A549 (cell line): ENCODE results near the gene MAP3K13. TPM values are rescaled to one million over a fixed set of nuclear protein-coding genes. Genes with fewer than 3 reads are reported as not detected.

ENCODE experiments used
- ATAC-seq, 2 experiments: fragments of 200-7000 bp in 1 of 2; fragments of >200 bp in 1 of 2; cut with Nextera tagmentation in 1 of 2; cut with Tn5 transposase in 1 of 2; 3 replicates each; pipeline versions ENCODE4 v1.8.0 to v1.9.1; 2018 to 2020; ENCODE audit warnings: mild to moderate bottlenecking in 1 of 2, moderate library complexity in 1 of 2
- CTCF ChIA-PET: fragments of 300-600 bp; sonication (Branson Sonifier 250); formaldehyde crosslinking; extraction: SDS; loops from one replicate; lab custom pipeline; 2021; ENCODE audit warnings: antibody characterized with exemption, inconsistent platforms; lab: Yijun Ruan, JAX
- POLR2A ChIA-PET: fragments of 350-600 bp; formaldehyde crosslinking; extraction: SDS; loops from one replicate; lab custom pipeline; 2021; ENCODE audit warnings: antibody characterized with exemption, inconsistent platforms; lab: Yijun Ruan, JAX
- DNase-seq, 2 experiments: peaks; one replicate each; pipeline versions ENCODE4 v3.0.0 to v3.0.0-alpha.2; 2011 to 2016; ENCODE audit warnings: low read depth in 1 of 2, low spot score in 1 of 2
- FAIRE-seq: peaks from 2 replicates; lab custom pipeline; 2011; peaks lifted over from hg19 to GRCh38; lab: Jason Lieb, UNC
- H3K27ac ChIP-seq, 2 experiments: fragments of >200 bp; sonication (Bioruptor Twin); formaldehyde crosslinking; 3 replicates each; pipeline ENCODE4 v1.5.1; 2016 to 2017
- H3K4me1 ChIP-seq: fragments of >200 bp; sonication (Bioruptor Twin); formaldehyde crosslinking; 3 replicates; pipeline ENCODE4 v1.6.1; 2016
- H3K4me2 ChIP-seq: fragments of >200 bp; sonication (Bioruptor Twin); formaldehyde crosslinking; 3 replicates; pipeline ENCODE4 v1.6.1; 2016
- H3K4me3 ChIP-seq: fragments of >200 bp; sonication (Bioruptor Twin); formaldehyde crosslinking; 3 replicates; pipeline ENCODE4 v1.5.1; 2016
- H3K9me3 ChIP-seq: fragments of >200 bp; sonication (Bioruptor Twin); formaldehyde crosslinking; 3 replicates; pipeline ENCODE4 v1.6.1; 2016
- BHLHE40 ChIP-seq: IDR thresholded peaks from 2 replicates; pipeline ENCODE4 v1.6.1; 2012; ENCODE audit warnings: low read depth, low read length, inconsistent platforms
- CBX2 ChIP-seq: fragments of 200-600 bp; sonication (generic); IDR thresholded peaks from 2 replicates; pipeline ENCODE4 v1.6.1; 2016; ENCODE audit warnings: low read depth, mild to moderate bottlenecking, borderline replicate concordance
- CBX8 ChIP-seq: fragments of 200-600 bp; sonication (generic); IDR thresholded peaks from 2 replicates; pipeline ENCODE4 v1.6.1; 2016
- CEBPB ChIP-seq, 2 experiments: fragments of >200 bp in 1 of 2; sonication (Bioruptor Twin) in 1 of 2; formaldehyde crosslinking in 1 of 2; IDR thresholded peaks; 2 replicates each; pipeline ENCODE4 v1.6.1; 2012 to 2016
- CHD2 ChIP-seq: fragments of 150-350 bp; IDR thresholded peaks from 2 replicates; pipeline ENCODE4 v1.6.1; 2014; ENCODE audit warnings: low read length; ENCODE audit not compliant: partially characterized antibody
- EHF ChIP-seq: fragments of 250-450 bp; sonication (Bioruptor Pico); IDR thresholded peaks from 2 replicates; pipeline ENCODE4 v1.5.0; 2020; ENCODE audit warnings: mild to moderate bottlenecking
- EHMT2 ChIP-seq: fragments of 200-600 bp; sonication (generic); IDR thresholded peaks from 2 replicates; pipeline ENCODE4 v1.6.1; 2016; ENCODE audit warnings: antibody characterized with exemption, low read depth, mild to moderate bottlenecking, moderate library complexity
- EP300 ChIP-seq, 2 experiments: fragments of >200 bp; sonication (Bioruptor Twin); formaldehyde crosslinking; IDR thresholded peaks; 2 replicates in 1 of 2; 3 replicates in 1 of 2; pipeline ENCODE4 v1.6.1; 2016 to 2017
- FOSB ChIP-seq: fragments of 250-450 bp; sonication (Bioruptor Pico); IDR thresholded peaks from 2 replicates; pipeline ENCODE4 v1.5.0; 2020; ENCODE audit warnings: mild to moderate bottlenecking, moderate library complexity
- FOXS1 ChIP-seq: fragments of 250-450 bp; sonication (Bioruptor Pico); IDR thresholded peaks from 2 replicates; pipeline ENCODE4 v1.5.0; 2020; ENCODE audit warnings: mild to moderate bottlenecking, moderate library complexity
- GATA3 ChIP-seq: IDR thresholded peaks from 2 replicates; pipeline ENCODE4 v1.6.1; 2012; ENCODE audit warnings: borderline replicate concordance
- HOXA7 ChIP-seq: fragments of 250-450 bp; sonication (Bioruptor Pico); IDR thresholded peaks from 2 replicates; pipeline ENCODE4 v1.5.0; 2020; ENCODE audit warnings: mild to moderate bottlenecking, moderate library complexity
- HOXB5 ChIP-seq: fragments of 250-450 bp; sonication (Bioruptor Pico); IDR thresholded peaks from 2 replicates; pipeline ENCODE4 v1.5.0; 2020; ENCODE audit warnings: mild to moderate bottlenecking, moderate library complexity
- MAFK ChIP-seq: fragments of 450-650 bp; IDR thresholded peaks from 2 replicates; pipeline ENCODE4 v1.6.1; 2014; ENCODE audit not compliant: partially characterized antibody
- MYC ChIP-seq: IDR thresholded peaks from 2 replicates; pipeline ENCODE4 v1.6.1; 2012; ENCODE audit warnings: mild to moderate bottlenecking, inconsistent platforms, low read length, improper control_type of control experiment, borderline replicate concordance
- PHF8 ChIP-seq: fragments of 200-600 bp; sonication (generic); IDR thresholded peaks from 2 replicates; pipeline ENCODE4 v1.6.1; 2016; ENCODE audit warnings: low read depth, mild to moderate bottlenecking, antibody characterized with exemption, moderate library complexity, borderline replicate concordance
- POLR2A ChIP-seq: IDR thresholded peaks from 2 replicates; pipeline ENCODE4 v1.6.1; 2012; ENCODE audit warnings: mild to moderate bottlenecking, low read length
- RARB ChIP-seq: fragments of 250-450 bp; sonication (Bioruptor Pico); IDR thresholded peaks from 2 replicates; pipeline ENCODE4 v1.8.0; 2021; ENCODE audit warnings: mild to moderate bottlenecking, moderate library complexity
- TFCP2L1 ChIP-seq: fragments of 250-450 bp; sonication (Bioruptor Pico); IDR thresholded peaks from 2 replicates; pipeline ENCODE4 v1.5.0; 2021; ENCODE audit warnings: mild to moderate bottlenecking
- ZFP36 ChIP-seq: fragments of 450-650 bp; IDR thresholded peaks from 2 replicates; pipeline ENCODE4 v1.6.1; 2014; ENCODE audit warnings: borderline replicate concordance; ENCODE audit not compliant: partially characterized antibody
- WGBS: methylation state at CpG from one replicate; pipeline ENCODE4 v1.1.6; 2017; ENCODE audit errors: missing lambda C conversion rate; 5-methylcytosine and 5-hydroxymethylcytosine counted together
- polyA plus RNA-seq, 4 experiments: library from polyadenylated mRNA; depleted of rRNA in 3 of 4; stranded (reverse); fragments of >200 nt; fragmentation: RNase III in 1 of 4; extraction: RNeasy Plus Mini Kit Qiagen cat#74134 plus additional on column Dnase treatment in 1 of 4; gene quantifications; 2 replicates in 3 of 4; 3 replicates in 1 of 4; pipeline ENCODE4 v1.2.3, GENCODE V29; 2011 to 2017
- TF ChIP-seq, protein P1 (sequence below): fragments of 250-450 bp; sonication (Bioruptor Pico); IDR thresholded peaks from 2 replicates; pipeline ENCODE4 v1.5.0; 2021; ENCODE audit warnings: mild to moderate bottlenecking, moderate library complexity, borderline replicate concordance
- TF ChIP-seq, protein P2 (sequence below): IDR thresholded peaks from 2 replicates; pipeline ENCODE4 v1.6.1; 2012
- TF ChIP-seq, protein P3 (sequence below): fragments of 150-350 bp; IDR thresholded peaks from 2 replicates; pipeline ENCODE4 v1.6.1; 2014; ENCODE audit warnings: low read depth, mild to moderate bottlenecking, low read length
- TF ChIP-seq, protein P4 (sequence below): IDR thresholded peaks from 2 replicates; pipeline ENCODE4 v1.6.1; 2012
- TF ChIP-seq, protein P5 (sequence below): fragments of >200 bp; sonication (Bioruptor Twin); formaldehyde crosslinking; IDR thresholded peaks from 3 replicates; pipeline ENCODE4 v1.5.1; 2016
- TF ChIP-seq, protein P6 (sequence below): IDR thresholded peaks from 2 replicates; pipeline ENCODE4 v1.6.1; 2012; ENCODE audit warnings: low read depth, borderline replicate concordance
- TF ChIP-seq, protein P7 (sequence below): fragments of 200-600 bp; sonication (generic); IDR thresholded peaks from 2 replicates; pipeline ENCODE4 v1.6.1; 2016; ENCODE audit warnings: antibody characterized with exemption, mild to moderate bottlenecking, moderate library complexity

Gene MAP3K13
- polyA plus RNA-seq, 2 of the 4 experiments (the other 2 are of a cell fraction) = 15.8 to 23.2 TPM

DNA sequence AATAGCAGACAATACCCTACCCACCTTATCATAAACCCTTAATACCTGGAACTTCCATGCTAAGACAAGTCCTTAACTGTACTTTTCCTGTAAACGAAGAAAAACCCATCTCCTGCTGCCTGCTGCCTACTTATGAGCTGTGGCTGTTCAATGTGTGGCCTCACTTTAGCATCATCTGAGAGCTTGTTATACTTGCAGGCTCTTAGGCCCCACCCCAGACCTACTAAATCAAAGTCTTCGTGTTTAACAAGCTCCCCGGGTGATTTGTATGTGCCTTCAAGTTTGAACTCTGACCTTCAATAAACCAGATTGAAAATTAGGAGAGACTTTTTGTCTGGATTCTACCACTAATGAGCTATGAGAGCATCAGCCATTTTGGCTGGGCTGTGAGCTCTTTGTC, 106.6 kb downstream of the MAP3K13 start:
- no peak overlapping the region for H3K4me3 ChIP-seq
- H3K4me1 ChIP-seq = no peaks in the 10 kb centered on the region
- no peak overlapping the region for H3K4me2 ChIP-seq
- TF ChIP-seq POLR2A (no peak), CBX2 (no peak), CEBPB (IDR thresholded peaks at IDR 0.05) (no peak), FOSB (no peak), ZFP36 (no peak), EHMT2 (no peak), TFCP2L1 (no peak), HOXA7 (no peak), EP300 (IDR thresholded peaks at IDR 0.05) (no peak), MYC (no peak), HOXB5 (no peak), MAFK (no peak), EHF (CRISPR knock-in tag) (no peak), FOXS1 (CRISPR knock-in tag) (no peak)
- TF ChIP-seq, protein P1, sequence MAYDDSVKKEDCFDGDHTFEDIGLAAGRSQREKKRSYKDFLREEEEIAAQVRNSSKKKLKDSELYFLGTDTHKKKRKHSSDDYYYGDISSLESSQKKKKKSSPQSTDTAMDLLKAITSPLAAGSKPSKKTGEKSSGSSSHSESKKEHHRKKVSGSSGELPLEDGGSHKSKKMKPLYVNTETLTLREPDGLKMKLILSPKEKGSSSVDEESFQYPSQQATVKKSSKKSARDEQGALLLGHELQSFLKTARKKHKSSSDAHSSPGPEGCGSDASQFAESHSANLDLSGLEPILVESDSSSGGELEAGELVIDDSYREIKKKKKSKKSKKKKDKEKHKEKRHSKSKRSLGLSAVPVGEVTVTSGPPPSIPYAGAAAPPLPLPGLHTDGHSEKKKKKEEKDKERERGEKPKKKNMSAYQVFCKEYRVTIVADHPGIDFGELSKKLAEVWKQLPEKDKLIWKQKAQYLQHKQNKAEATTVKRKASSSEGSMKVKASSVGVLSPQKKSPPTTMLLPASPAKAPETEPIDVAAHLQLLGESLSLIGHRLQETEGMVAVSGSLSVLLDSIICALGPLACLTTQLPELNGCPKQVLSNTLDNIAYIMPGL (CRISPR knock-in tag) = no peak
- TF ChIP-seq, protein P2, sequence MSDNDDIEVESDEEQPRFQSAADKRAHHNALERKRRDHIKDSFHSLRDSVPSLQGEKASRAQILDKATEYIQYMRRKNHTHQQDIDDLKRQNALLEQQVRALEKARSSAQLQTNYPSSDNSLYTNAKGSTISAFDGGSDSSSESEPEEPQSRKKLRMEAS = no peak
- TF ChIP-seq, protein P3, sequence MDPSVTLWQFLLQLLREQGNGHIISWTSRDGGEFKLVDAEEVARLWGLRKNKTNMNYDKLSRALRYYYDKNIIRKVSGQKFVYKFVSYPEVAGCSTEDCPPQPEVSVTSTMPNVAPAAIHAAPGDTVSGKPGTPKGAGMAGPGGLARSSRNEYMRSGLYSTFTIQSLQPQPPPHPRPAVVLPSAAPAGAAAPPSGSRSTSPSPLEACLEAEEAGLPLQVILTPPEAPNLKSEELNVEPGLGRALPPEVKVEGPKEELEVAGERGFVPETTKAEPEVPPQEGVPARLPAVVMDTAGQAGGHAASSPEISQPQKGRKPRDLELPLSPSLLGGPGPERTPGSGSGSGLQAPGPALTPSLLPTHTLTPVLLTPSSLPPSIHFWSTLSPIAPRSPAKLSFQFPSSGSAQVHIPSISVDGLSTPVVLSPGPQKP = no peak
- TF ChIP-seq, protein P4, sequence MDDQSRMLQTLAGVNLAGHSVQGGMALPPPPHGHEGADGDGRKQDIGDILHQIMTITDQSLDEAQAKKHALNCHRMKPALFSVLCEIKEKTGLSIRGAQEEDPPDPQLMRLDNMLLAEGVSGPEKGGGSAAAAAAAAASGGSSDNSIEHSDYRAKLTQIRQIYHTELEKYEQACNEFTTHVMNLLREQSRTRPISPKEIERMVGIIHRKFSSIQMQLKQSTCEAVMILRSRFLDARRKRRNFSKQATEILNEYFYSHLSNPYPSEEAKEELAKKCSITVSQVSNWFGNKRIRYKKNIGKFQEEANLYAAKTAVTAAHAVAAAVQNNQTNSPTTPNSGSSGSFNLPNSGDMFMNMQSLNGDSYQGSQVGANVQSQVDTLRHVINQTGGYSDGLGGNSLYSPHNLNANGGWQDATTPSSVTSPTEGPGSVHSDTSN = no peak
- H3K9me3 ChIP-seq = no peaks in the 10 kb centered on the region
- WGBS = 86% methylated on average over 3 of the region's 3 CpGs
- no peak for ATAC-seq
- POLR2A ChIA-PET = no interaction called here
- DNase-seq = no peak
- CTCF ChIA-PET = interaction anchor here (1.6 to 1.8 kb wide), 2 partner anchors 9 to 89 kb away, joined by 5 to 10 read pairs; no protein-coding TSS in a partner anchor
- no peak for FAIRE-seq
- no peak overlapping the region for H3K27ac ChIP-seq

DNA sequence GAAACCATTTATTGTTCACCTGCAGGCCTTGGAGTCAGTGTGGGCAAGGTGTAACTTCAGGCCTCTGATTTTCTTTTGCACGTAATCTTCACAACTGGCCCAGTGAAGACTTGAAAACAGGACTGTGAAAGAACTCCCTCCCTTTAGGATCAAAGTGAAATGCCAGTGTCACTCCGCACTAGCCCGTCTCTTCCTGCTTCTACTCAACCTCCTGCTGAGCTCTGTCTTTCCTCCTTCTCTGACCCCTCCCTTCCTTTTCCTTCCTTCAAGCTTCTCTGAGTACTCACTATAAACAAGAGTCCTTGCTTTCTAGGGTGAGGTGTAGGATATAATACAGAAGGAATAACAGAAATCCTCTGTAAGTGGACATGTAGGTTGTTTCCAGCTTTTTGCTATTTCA, 107.4 kb downstream of the MAP3K13 start:
- H3K4me2 ChIP-seq = no peak overlapping the region
- POLR2A ChIA-PET = no interaction called here
- CTCF ChIA-PET = interaction anchor here (1.8 kb wide), 1 partner anchor 89 kb away, joined by 5 read pairs; no protein-coding TSS in a partner anchor
- WGBS = 95% methylated on average over 3 of the region's 3 CpGs
- no peak overlapping the region for H3K27ac ChIP-seq
- ATAC-seq (no peak), DNase-seq (no peak), FAIRE-seq (no peak)
- H3K4me3 ChIP-seq = no peak overlapping the region
- H3K9me3 ChIP-seq = no peaks in the 10 kb centered on the region
- H3K4me1 ChIP-seq = no peaks in the 10 kb centered on the region
- TF ChIP-seq, protein P5, sequence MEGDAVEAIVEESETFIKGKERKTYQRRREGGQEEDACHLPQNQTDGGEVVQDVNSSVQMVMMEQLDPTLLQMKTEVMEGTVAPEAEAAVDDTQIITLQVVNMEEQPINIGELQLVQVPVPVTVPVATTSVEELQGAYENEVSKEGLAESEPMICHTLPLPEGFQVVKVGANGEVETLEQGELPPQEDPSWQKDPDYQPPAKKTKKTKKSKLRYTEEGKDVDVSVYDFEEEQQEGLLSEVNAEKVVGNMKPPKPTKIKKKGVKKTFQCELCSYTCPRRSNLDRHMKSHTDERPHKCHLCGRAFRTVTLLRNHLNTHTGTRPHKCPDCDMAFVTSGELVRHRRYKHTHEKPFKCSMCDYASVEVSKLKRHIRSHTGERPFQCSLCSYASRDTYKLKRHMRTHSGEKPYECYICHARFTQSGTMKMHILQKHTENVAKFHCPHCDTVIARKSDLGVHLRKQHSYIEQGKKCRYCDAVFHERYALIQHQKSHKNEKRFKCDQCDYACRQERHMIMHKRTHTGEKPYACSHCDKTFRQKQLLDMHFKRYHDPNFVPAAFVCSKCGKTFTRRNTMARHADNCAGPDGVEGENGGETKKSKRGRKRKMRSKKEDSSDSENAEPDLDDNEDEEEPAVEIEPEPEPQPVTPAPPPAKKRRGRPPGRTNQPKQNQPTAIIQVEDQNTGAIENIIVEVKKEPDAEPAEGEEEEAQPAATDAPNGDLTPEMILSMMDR = no peak
- TF ChIP-seq PHF8 (no peak), MYC (no peak), BHLHE40 (no peak), CHD2 (no peak), GATA3 (no peak), TFCP2L1 (no peak), CBX8 (no peak), EHF (CRISPR knock-in tag) (no peak), RARB (CRISPR knock-in tag) (no peak)
- TF ChIP-seq, protein P6, sequence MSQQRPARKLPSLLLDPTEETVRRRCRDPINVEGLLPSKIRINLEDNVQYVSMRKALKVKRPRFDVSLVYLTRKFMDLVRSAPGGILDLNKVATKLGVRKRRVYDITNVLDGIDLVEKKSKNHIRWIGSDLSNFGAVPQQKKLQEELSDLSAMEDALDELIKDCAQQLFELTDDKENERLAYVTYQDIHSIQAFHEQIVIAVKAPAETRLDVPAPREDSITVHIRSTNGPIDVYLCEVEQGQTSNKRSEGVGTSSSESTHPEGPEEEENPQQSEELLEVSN = no peak
- TF ChIP-seq, protein P7, sequence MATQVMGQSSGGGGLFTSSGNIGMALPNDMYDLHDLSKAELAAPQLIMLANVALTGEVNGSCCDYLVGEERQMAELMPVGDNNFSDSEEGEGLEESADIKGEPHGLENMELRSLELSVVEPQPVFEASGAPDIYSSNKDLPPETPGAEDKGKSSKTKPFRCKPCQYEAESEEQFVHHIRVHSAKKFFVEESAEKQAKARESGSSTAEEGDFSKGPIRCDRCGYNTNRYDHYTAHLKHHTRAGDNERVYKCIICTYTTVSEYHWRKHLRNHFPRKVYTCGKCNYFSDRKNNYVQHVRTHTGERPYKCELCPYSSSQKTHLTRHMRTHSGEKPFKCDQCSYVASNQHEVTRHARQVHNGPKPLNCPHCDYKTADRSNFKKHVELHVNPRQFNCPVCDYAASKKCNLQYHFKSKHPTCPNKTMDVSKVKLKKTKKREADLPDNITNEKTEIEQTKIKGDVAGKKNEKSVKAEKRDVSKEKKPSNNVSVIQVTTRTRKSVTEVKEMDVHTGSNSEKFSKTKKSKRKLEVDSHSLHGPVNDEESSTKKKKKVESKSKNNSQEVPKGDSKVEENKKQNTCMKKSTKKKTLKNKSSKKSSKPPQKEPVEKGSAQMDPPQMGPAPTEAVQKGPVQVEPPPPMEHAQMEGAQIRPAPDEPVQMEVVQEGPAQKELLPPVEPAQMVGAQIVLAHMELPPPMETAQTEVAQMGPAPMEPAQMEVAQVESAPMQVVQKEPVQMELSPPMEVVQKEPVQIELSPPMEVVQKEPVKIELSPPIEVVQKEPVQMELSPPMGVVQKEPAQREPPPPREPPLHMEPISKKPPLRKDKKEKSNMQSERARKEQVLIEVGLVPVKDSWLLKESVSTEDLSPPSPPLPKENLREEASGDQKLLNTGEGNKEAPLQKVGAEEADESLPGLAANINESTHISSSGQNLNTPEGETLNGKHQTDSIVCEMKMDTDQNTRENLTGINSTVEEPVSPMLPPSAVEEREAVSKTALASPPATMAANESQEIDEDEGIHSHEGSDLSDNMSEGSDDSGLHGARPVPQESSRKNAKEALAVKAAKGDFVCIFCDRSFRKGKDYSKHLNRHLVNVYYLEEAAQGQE = no peak
- TF ChIP-seq, protein P3 = no peak
